Keratinocyte (primary cell): ENCODE results near the gene AUNIP.

Experiments
- EZH2 ChIP-seq: IDR thresholded peaks from one replicate; pipeline ENCODE4 v1.6.1; 2012; ENCODE audit warnings: inconsistent platforms, mild to moderate bottlenecking, low read length, moderate library complexity
- TF ChIP-seq, protein P1 (sequence below), 3 experiments: IDR thresholded peaks in 1 of 3; conservative IDR thresholded peaks in 1 of 3; optimal IDR thresholded peaks in 1 of 3; 2 replicates in 2 of 3; 3 replicates in 1 of 3; pipeline versions ENCODE3 to v1.5.1; 2011; ENCODE audit warnings: low read length in 3 of 3, mild to moderate bottlenecking in 3 of 3, moderate library complexity in 2 of 3, control low read depth in 1 of 3, inconsistent platforms in 1 of 3; ENCODE audit not compliant: insufficient read depth in 2 of 3; ENCODE audit errors: extremely low read depth in 1 of 3

DNA sequence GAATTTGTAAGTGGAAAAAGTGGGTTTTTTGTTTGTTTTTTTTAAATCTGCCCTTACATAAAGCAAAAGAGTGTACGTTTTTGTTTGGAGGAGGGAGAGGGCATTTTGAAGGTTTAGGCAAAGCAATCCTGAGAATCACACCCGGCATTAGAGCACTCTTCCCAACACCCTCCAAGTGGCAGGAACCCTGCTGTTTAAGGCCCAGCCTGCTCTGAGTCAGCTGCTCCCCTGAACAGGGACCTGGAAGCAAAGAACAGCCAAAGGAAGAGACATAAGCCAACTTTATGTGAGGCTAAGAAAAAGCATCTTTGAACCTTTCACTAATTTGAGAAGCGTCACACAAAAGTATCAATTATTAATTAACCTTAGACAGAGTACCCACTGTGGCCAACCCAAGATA lies 22.6 kb downstream of the AUNIP start:
- TF ChIP-seq, protein P1, sequence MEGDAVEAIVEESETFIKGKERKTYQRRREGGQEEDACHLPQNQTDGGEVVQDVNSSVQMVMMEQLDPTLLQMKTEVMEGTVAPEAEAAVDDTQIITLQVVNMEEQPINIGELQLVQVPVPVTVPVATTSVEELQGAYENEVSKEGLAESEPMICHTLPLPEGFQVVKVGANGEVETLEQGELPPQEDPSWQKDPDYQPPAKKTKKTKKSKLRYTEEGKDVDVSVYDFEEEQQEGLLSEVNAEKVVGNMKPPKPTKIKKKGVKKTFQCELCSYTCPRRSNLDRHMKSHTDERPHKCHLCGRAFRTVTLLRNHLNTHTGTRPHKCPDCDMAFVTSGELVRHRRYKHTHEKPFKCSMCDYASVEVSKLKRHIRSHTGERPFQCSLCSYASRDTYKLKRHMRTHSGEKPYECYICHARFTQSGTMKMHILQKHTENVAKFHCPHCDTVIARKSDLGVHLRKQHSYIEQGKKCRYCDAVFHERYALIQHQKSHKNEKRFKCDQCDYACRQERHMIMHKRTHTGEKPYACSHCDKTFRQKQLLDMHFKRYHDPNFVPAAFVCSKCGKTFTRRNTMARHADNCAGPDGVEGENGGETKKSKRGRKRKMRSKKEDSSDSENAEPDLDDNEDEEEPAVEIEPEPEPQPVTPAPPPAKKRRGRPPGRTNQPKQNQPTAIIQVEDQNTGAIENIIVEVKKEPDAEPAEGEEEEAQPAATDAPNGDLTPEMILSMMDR (optimal IDR thresholded peaks at IDR 0.05 in 1 of 3, IDR thresholded peaks at IDR 0.05 in 1 of 3, conservative IDR thresholded peaks at IDR 0.05 in 1 of 3; ENCODE audit: extremely low read depth in 1 of 3, insufficient read depth in 2 of 3, low read length in 3 of 3), result no peak
- no peak for TF ChIP-seq EZH2
